Gastrocnemius medialis (tissue), 4 donors: ENCODE data around the gene DNAJC1. TPM values are rescaled to one million over a fixed set of nuclear protein-coding genes. Genes with fewer than 3 reads are reported as not detected.

Experiments
- ATAC-seq, 2 donors: fragments of 150-250 bp; one replicate each; pipeline ENCODE4 v1.9.1; 2016
- DNase-seq, 2 donors: peaks; one replicate each; pipeline ENCODE4 v3.0.0-alpha.2; 2019
- H3K27ac ChIP-seq, 4 donors: fragments of 200-600 bp; sonication (generic); 1 replicate in 1 of 4; 2 replicates in 3 of 4; pipeline ENCODE4 v1.5.1; 2016 to 2018; ENCODE audit warnings: mild to moderate bottlenecking in 2 of 4, moderate library complexity in 1 of 4
- H3K27me3 ChIP-seq, 3 donors: fragments of 200-600 bp; sonication (generic) in 2 of 3; 1 replicate in 1 of 3; 2 replicates in 2 of 3; pipeline versions ENCODE4 v1.5.1 to v1.6.0; 2016 to 2019; ENCODE audit warnings: mild to moderate bottlenecking in 1 of 3, moderate library complexity in 1 of 3
- H3K36me3 ChIP-seq, 2 donors: fragments of 200-600 bp; sonication (generic) in 1 of 2; one replicate each; pipeline ENCODE4 v1.5.1; 2017 to 2018
- H3K4me1 ChIP-seq, 2 donors: fragments of 200-600 bp; sonication (generic) in 1 of 2; one replicate each; pipeline ENCODE4 v1.5.1; 2016 to 2017; ENCODE audit warnings: mild to moderate bottlenecking in 2 of 2
- H3K4me3 ChIP-seq, 4 donors: fragments of 200-600 bp; sonication (generic) in 3 of 4; 1 replicate in 1 of 4; 2 replicates in 3 of 4; pipeline ENCODE4 v1.5.1; 2016 to 2019; ENCODE audit warnings: mild to moderate bottlenecking in 2 of 4
- H3K9me3 ChIP-seq, 3 donors: fragments of 200-600 bp; sonication (generic) in 2 of 3; 1 replicate in 1 of 3; 2 replicates in 2 of 3; pipeline ENCODE4 v1.5.1; 2016 to 2019
- POLR2A ChIP-seq, 2 donors: fragments of 450-650 bp; IDR thresholded peaks; one replicate each; pipeline ENCODE4 v1.6.1; 2017; ENCODE audit warnings: antibody characterized with exemption in 2 of 2, mild to moderate bottlenecking in 2 of 2, moderate library complexity in 2 of 2
- in situ Hi-C, 4 donors: fragments of 200-750 bp; cut with MboI; loops; one replicate each; pipeline versions ENCODE4 v1.15.0 to v1.8.0; 2017; ENCODE audit warnings: low sequenced_read_pairs in 4 of 4
- intact Hi-C: fragments of 100-400 bp; cut with DNase I; formaldehyde crosslinking; loops from one replicate; pipeline ENCODE4 v1.15.1; 2023; ENCODE audit warnings: low total_unique reads
- total RNA-seq, 4 donors: library from RNA; depleted of rRNA; stranded (reverse); fragments of >200 nt; gene quantifications; one replicate each; pipeline versions ENCODE4 v1.1.0 to v1.2.3, GENCODE V29; 2016
- TF ChIP-seq, protein P1 (sequence below), 5 experiments: fragments of 450-650 bp in 3 of 5; fragments of 200-600 bp in 2 of 5; sonication (generic) in 2 of 5; IDR thresholded peaks in 4 of 5; conservative IDR thresholded peaks in 1 of 5; 1 replicate in 4 of 5; 2 replicates in 1 of 5; pipeline ENCODE4 v1.5.1; 2016 to 2019; ENCODE audit warnings: antibody characterized with exemption in 5 of 5, mild to moderate bottlenecking in 3 of 5, moderate library complexity in 3 of 5

The DNAJC1 gene, protein sequence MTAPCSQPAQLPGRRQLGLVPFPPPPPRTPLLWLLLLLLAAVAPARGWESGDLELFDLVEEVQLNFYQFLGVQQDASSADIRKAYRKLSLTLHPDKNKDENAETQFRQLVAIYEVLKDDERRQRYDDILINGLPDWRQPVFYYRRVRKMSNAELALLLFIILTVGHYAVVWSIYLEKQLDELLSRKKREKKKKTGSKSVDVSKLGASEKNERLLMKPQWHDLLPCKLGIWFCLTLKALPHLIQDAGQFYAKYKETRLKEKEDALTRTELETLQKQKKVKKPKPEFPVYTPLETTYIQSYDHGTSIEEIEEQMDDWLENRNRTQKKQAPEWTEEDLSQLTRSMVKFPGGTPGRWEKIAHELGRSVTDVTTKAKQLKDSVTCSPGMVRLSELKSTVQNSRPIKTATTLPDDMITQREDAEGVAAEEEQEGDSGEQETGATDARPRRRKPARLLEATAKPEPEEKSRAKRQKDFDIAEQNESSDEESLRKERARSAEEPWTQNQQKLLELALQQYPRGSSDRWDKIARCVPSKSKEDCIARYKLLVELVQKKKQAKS
- total RNA-seq = 10 to 100 TPM; 24.1 to 56.4 (median 35.7) TPM

DNA sequence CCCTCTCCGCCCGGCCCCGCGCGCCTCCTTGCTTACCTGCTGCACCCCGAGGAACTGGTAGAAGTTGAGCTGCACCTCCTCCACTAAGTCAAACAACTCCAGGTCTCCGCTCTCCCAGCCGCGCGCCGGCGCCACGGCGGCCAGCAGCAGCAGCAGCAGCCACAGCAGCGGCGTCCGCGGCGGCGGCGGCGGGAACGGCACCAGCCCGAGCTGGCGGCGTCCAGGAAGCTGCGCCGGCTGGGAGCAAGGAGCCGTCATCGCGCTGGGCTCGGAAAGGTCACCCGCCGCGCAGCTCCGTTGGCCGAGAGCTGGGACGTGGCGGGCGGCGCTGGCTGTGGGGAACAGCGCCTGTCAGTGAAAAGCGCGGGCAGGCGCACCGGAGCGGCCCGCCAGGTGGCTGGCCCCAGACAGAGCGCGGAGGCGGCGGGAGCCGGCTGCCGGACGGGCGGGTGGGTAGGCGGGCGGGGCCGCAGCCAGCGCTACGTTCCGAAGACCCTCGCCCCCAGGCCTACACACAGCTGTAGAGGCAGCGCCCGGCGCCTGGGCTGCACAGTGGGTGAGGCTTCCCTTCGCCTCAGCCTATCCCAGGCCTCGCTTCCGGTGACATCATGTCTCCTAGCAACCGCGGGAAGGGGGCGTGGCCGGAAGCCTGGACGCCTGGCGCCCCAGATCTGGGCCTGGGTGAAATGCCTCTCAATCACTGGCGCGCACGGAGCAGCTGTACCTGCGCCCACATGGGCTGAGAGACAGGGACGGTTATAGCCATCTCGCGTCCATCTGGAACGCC, at the start of gene DNAJC1:
Gene DNAJC1 (minus strand): TSS at position 554 of the 787 bp plus-strand sequence. CDS start 296 bp downstream, at position 258.
- ATAC-seq (peak; percentile 97), DNase-seq (peak; percentile 92 to 97)
- Histone ChIP-seq H3K4me3 (peak within 1 kb of the TSS; percentile 74 to 88 (median 84)), H3K4me1 (peaks cover 14 to 18% of the 10 kb centered on the region in 2 donors), H3K27me3 (no peaks in the 10 kb centered on the region), H3K9me3 (no peaks in the 10 kb centered on the region), H3K27ac (peak within 1 kb of the TSS; percentile 82 to 96 (median 94)), H3K36me3 (no peaks in the 10 kb centered on the region)
- intact Hi-C loops (loop anchor here (1.0 to 5.0 kb wide), 9 partner anchors 83 to 1094 kb away; partner anchors contain the start of genes COMMD3, MSRB2 and PIP4K2A), in situ Hi-C loops (loop anchor here (5.0 to 25.0 kb wide), 4 partner anchors 234 to 431 kb away; partner anchors contain the start of gene COMMD3 (in 3 of the 4))
- TF ChIP-seq, protein P1, sequence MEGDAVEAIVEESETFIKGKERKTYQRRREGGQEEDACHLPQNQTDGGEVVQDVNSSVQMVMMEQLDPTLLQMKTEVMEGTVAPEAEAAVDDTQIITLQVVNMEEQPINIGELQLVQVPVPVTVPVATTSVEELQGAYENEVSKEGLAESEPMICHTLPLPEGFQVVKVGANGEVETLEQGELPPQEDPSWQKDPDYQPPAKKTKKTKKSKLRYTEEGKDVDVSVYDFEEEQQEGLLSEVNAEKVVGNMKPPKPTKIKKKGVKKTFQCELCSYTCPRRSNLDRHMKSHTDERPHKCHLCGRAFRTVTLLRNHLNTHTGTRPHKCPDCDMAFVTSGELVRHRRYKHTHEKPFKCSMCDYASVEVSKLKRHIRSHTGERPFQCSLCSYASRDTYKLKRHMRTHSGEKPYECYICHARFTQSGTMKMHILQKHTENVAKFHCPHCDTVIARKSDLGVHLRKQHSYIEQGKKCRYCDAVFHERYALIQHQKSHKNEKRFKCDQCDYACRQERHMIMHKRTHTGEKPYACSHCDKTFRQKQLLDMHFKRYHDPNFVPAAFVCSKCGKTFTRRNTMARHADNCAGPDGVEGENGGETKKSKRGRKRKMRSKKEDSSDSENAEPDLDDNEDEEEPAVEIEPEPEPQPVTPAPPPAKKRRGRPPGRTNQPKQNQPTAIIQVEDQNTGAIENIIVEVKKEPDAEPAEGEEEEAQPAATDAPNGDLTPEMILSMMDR (IDR thresholded peaks at IDR 0.05 in 4 of 5, conservative IDR thresholded peaks at IDR 0.05 in 1 of 5) = peak in 4 of 5 experiments; percentile 5 to 43 (median 26)
- peak; percentile 85 to 90 for TF ChIP-seq POLR2A (IDR thresholded peaks at IDR 0.05)

DNA sequence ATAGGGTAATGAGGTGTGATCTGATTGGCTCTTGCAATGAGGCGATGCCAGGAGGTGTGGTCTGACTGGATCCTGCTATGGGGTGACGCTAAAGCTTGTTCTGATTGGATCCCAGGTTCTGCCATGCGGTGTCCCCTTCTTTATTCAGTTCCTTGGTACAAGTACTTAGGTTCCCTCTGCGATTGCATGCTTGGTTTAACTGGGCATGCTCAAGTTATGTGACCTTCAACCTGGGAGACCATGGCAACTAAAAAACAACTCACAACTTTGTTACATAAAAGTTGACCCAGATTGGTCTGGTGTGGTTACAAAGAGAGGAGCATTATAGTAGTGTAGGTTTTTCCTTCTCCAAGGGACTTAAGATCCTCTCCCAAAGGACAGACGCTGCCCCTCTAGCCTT, 49.5 kb upstream of the DNAJC1 start:
- ATAC-seq = no peak
- TF ChIP-seq, protein P1 (IDR thresholded peaks at IDR 0.05 in 4 of 5, conservative IDR thresholded peaks at IDR 0.05 in 1 of 5) = no peak
- TF ChIP-seq POLR2A (IDR thresholded peaks at IDR 0.05) = no peak
- intact Hi-C loops (no loop called here), in situ Hi-C loops (no loop called here)
- Histone ChIP-seq H3K27ac (no peak overlapping the region), H3K9me3 (no peaks in the 10 kb centered on the region), H3K36me3 (no peaks in the 10 kb centered on the region), H3K4me1 (no peaks in the 10 kb centered on the region), H3K4me3 (no peak overlapping the region), H3K27me3 (no peaks in the 10 kb centered on the region)
- no peak for DNase-seq

DNA sequence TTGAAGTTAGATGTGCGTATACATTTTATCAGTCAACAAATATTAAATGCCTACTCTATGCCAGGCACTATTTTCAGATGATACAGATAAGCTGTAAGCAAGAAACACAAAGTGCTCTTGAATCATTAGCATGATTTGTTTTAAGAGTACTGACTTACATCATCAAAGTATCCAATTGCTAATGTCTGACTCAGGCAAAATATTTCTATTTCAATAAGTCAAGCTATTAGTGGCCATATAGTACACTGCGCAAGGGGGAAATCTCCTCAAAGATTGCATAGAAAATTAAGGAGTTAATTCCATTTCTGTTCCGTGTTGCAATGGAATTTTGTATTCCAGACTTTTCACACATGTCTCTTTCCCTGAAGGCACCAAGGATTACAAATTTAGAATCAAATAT, 46.1 kb upstream of the DNAJC1 start:
- no peaks in the 10 kb centered on the region for H3K27me3 ChIP-seq
- ATAC-seq = no peak
- in situ Hi-C loops (no loop called here), intact Hi-C loops (no loop called here)
- no peak overlapping the region for H3K27ac ChIP-seq
- peaks cover 0 to 2% (median 0%) of the 10 kb centered on the region in 3 donors for H3K9me3 ChIP-seq
- no peak for DNase-seq
- no peaks in the 10 kb centered on the region for H3K4me1 ChIP-seq
- no peak overlapping the region for H3K4me3 ChIP-seq
- no peaks in the 10 kb centered on the region for H3K36me3 ChIP-seq
- TF ChIP-seq, protein P1 (IDR thresholded peaks at IDR 0.05 in 4 of 5, conservative IDR thresholded peaks at IDR 0.05 in 1 of 5) = no peak
- no peak for TF ChIP-seq POLR2A (IDR thresholded peaks at IDR 0.05)

DNA sequence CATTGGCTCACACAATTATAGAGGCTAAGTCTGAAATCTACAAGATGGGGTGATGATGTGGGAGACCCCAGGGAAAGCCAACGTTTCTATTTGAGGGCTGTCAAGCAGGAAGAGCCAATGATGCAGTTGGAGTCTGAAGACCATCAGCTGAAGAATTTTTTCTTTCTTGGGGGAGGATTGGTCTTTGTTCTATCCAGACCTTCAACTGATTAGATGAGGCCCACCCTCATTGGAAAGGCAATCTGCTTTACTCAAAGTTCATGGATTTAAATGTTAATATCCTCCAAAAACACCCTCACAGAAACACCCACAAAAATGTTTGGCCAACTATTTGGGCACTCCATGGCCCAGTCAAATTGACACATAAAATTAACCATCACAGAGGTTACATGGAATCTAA, 44.3 kb upstream of the DNAJC1 start:
- Histone ChIP-seq H3K9me3 (peaks cover 0 to 2% (median 0%) of the 10 kb centered on the region in 3 donors), H3K27me3 (no peaks in the 10 kb centered on the region), H3K4me3 (no peak overlapping the region), H3K36me3 (no peaks in the 10 kb centered on the region), H3K4me1 (no peaks in the 10 kb centered on the region), H3K27ac (no peak overlapping the region)
- DNase-seq (no peak), ATAC-seq (no peak)
- intact Hi-C loops = no loop called here
- TF ChIP-seq POLR2A (IDR thresholded peaks at IDR 0.05) = no peak
- in situ Hi-C loops = no loop called here

DNA sequence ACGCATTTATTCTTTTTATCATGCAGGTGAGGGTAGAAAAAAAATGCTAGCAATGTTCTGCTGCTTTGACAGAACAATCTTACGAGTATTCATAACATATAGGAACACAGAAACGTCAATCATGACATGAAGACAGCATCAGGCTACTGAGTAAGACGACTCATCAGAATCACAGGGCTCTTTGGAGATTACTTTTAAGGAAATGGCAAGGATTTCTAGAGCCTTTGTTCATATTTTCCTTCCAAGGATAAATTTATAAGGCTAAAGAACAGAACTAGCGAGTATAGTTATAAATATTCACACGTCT, 39.8 kb upstream of the DNAJC1 start:
- intact Hi-C loops = no loop called here
- H3K9me3 ChIP-seq = peaks cover 0 to 2% (median 0%) of the 10 kb centered on the region in 3 donors
- in situ Hi-C loops = no loop called here

More for the DNA sequence above, 39.8 kb upstream of the DNAJC1 start:
- Histone ChIP-seq H3K27ac (no peak overlapping the region), H3K36me3 (no peaks in the 10 kb centered on the region), H3K27me3 (no peaks in the 10 kb centered on the region), H3K4me1 (no peaks in the 10 kb centered on the region), H3K4me3 (no peak overlapping the region)
- ATAC-seq = no peak
- TF ChIP-seq, protein P1 (IDR thresholded peaks at IDR 0.05 in 4 of 5, conservative IDR thresholded peaks at IDR 0.05 in 1 of 5) = no peak
- TF ChIP-seq POLR2A (IDR thresholded peaks at IDR 0.05) = no peak
- DNase-seq = no peak
